Bronchial epithelial cell (primary cell): ENCODE results near the gene KCNA2. TPM values are rescaled to one million over a fixed set of nuclear protein-coding genes. Genes with fewer than 3 reads are reported as not detected.

ENCODE experiments used
- DNase-seq: peaks from one replicate; pipeline ENCODE4 v3.0.0-alpha.2; 2010; ENCODE audit warnings: low read depth
- FAIRE-seq: peaks from 2 replicates; lab custom pipeline; 2011; peaks lifted over from hg19 to GRCh38; lab: Jason Lieb, UNC
- H3K27me3 ChIP-seq: 2 replicates; pipeline ENCODE4 v1.5.1; 2011; ENCODE audit warnings: low read length; ENCODE audit not compliant: control insufficient read depth, insufficient read depth
- H3K36me3 ChIP-seq: 2 replicates; pipeline ENCODE4 v1.5.1; 2011; ENCODE audit warnings: low read length; ENCODE audit not compliant: control insufficient read depth, insufficient read depth
- H3K4me3 ChIP-seq: 2 replicates; pipeline ENCODE4 v1.5.1; 2011; ENCODE audit warnings: mild to moderate bottlenecking, low read depth, low read length, control low read depth
- total RNA-seq: library from RNA; depleted of rRNA; stranded (reverse); fragments of >200 nt; gene quantifications from 2 replicates; pipeline ENCODE4 v1.2.1, GENCODE V29; 2014
- TF ChIP-seq, protein P1 (sequence below): IDR thresholded peaks from 2 replicates; pipeline ENCODE4 v1.5.1; 2011; ENCODE audit warnings: mild to moderate bottlenecking, moderate library complexity, low read length, control low read depth, inconsistent platforms; ENCODE audit not compliant: insufficient read depth, severe bottlenecking

The KCNA2 gene
- total RNA-seq, 1 donor from 2014 or later = not detected

DNA sequence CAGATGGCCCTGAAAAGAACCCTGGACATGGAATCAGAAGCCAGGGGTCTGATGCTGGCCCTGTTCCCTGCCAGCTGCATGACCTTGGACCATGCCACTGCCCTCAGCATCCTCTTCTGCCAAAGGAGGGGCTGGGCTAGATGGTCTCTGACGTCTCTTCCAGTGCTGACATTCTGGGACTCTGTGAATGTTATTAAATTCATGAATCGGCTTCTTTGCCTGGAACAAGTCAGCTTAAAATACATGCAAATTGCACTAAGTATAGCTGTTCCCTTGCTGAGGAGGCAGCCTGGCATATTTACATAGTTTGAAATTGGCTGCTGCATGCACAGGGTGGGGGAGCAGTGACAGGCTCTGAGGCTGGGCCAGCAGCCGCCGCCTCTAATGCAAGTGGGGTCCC lies 23.8 kb downstream of the KCNA2 start:
- no peaks in the 10 kb centered on the region for H3K36me3 ChIP-seq
- no peak for DNase-seq
- H3K27me3 ChIP-seq = no peaks in the 10 kb centered on the region
- TF ChIP-seq, protein P1, sequence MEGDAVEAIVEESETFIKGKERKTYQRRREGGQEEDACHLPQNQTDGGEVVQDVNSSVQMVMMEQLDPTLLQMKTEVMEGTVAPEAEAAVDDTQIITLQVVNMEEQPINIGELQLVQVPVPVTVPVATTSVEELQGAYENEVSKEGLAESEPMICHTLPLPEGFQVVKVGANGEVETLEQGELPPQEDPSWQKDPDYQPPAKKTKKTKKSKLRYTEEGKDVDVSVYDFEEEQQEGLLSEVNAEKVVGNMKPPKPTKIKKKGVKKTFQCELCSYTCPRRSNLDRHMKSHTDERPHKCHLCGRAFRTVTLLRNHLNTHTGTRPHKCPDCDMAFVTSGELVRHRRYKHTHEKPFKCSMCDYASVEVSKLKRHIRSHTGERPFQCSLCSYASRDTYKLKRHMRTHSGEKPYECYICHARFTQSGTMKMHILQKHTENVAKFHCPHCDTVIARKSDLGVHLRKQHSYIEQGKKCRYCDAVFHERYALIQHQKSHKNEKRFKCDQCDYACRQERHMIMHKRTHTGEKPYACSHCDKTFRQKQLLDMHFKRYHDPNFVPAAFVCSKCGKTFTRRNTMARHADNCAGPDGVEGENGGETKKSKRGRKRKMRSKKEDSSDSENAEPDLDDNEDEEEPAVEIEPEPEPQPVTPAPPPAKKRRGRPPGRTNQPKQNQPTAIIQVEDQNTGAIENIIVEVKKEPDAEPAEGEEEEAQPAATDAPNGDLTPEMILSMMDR = no peak
- no peak for FAIRE-seq
- H3K4me3 ChIP-seq = no peak overlapping the region

DNA sequence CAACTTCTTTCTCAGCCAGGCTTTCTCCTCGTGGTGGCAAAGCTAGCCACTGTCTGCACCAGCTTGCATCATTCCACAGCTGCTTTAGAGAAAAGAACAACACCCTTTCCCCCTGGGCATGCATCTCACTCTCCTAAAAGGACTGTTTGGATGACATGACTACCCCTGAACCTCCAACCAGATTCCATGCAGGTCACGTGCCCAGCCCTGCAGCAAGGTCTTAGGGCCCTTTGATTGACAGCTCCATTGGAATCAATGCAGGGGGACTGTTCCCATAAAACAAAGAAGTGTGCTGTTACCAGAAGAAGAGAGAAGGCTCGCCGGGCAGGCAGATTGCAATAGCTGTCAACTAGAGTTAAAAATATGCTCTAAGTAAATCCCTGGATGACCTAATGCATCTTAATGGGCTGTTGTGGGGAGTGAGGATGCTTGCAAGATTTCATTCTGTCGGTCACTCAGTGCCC lies 24.4 kb downstream of the KCNA2 start:
- Histone ChIP-seq H3K27me3 (no peaks in the 10 kb centered on the region), H3K4me3 (no peak overlapping the region), H3K36me3 (no peaks in the 10 kb centered on the region)
- TF ChIP-seq, protein P1 = no peak
- FAIRE-seq (no peak), DNase-seq (no peak)

DNA sequence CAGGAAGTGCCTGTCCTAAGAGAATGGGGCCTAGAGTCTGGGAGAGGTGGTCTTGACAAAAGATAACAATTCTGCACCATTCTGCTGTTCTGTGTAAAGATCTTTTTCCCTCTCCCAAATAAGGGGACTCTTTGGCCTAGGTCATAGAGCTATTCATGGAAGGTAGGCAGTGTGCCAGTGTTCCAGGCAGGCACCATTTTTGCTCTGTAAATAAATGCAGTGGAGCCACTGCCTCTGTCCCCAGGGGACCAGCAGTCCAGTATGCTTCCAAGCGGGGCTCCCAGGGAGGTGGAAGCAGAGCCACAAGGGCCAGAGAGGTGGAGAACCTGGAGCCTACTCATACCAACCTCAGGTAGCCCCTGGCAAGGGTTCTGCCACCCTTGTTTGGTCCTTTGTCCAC lies 25.9 kb downstream of the KCNA2 start:
- H3K36me3 ChIP-seq = no peaks in the 10 kb centered on the region
- TF ChIP-seq, protein P1 = no peak
- H3K4me3 ChIP-seq = no peak overlapping the region
- no peaks in the 10 kb centered on the region for H3K27me3 ChIP-seq
- DNase-seq = no peak
- FAIRE-seq = no peak

DNA sequence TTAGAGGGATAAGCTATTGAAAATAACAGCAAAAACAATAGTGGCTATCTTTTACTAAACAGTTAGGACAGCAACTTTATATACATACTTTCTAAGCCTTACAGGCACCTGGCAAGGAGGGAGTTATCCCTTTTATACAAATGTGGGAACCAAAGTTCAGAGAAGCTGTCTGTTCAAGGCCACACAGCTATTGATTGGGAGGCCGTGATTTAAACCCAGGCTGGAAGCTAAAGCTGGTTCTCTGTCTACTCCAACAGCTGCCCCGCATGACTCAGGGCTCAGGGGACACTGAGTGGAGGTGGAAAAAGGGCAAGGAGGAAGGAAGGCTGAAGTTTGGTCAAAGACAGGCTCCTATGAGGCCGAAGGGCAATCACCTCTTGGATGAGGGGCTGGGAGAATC lies 26.7 kb downstream of the KCNA2 start:
- Histone ChIP-seq H3K4me3 (no peak overlapping the region), H3K36me3 (no peaks in the 10 kb centered on the region), H3K27me3 (no peaks in the 10 kb centered on the region)
- DNase-seq (no peak), FAIRE-seq (no peak)
- TF ChIP-seq, protein P1 = no peak

DNA sequence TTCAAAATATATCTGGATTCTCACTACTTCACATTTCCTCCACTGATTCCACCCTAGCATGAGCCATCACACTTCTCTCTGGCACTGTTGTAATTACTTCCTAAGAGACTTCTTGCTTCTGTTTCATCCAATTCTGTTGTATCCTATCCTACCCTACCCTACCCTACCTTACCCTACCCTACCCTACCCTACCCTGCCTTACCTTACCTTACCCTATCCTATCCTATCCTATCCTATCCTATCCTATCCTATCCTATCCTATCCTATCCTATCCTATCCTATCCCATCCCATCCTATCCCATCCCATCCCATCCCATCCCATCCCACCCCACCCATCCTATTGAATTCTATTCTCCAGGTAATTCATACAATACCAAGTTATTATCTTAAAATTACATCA lies 29.7 kb downstream of the KCNA2 start:
- no peaks in the 10 kb centered on the region for H3K36me3 ChIP-seq
- DNase-seq (no peak), FAIRE-seq (no peak)
- H3K4me3 ChIP-seq = no peak overlapping the region
- TF ChIP-seq, protein P1 = no peak
- no peaks in the 10 kb centered on the region for H3K27me3 ChIP-seq

DNA sequence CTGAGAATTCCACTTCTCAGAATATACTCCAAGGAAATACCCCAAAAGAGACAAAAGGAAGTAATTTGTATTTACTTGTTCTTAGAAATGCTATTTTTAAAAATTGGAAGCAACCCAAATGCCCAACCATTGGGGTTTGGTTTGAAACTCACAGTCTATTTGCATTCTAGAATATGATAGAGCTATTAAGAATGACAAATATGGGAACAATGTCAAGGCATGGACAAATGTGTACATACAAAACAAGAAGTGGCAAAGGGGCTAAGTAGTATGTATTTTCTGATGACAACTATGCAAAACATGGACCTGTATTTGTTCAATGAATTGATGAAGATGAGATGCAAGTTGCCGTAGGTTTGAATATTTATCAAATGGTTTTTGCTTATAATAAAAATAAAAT lies 32.8 kb downstream of the KCNA2 start:
- DNase-seq (no peak), FAIRE-seq (no peak)
- no peaks in the 10 kb centered on the region for H3K36me3 ChIP-seq
- H3K27me3 ChIP-seq = no peaks in the 10 kb centered on the region
- H3K4me3 ChIP-seq = no peak overlapping the region
- TF ChIP-seq, protein P1 = no peak
